Measurements from ENCODE around the gene TRPV4. TPM values are rescaled to one million over a fixed set of nuclear protein-coding genes. Genes with fewer than 3 reads are reported as not detected.

Gene TRPV4
- total RNA-seq, 8 experiments from 2014 or later, result 0.05 to 4.2 (median 0.85) TPM; not detected in 1

Other genes with a start within 250 kb of the TRPV4 start
- 10 to 100 TPM in 3 of 8 experiments, 1 to 10 TPM in 4, under 1 TPM in 1; 0.73 to 17.8 (median 8.1) TPM for gene FAM222A, start 119.6 kb downstream of the TRPV4 start, total RNA-seq
- 10 to 100 TPM; 11.7 to 36.2 (median 17.6) TPM for gene GLTP, start 47.1 kb upstream of the TRPV4 start, total RNA-seq
- gene TCHP, start 66.9 kb upstream of the TRPV4 start, total RNA-seq, result 10 to 100 TPM in 7 of 8 experiments, 1 to 10 TPM in 1; 7.5 to 23.7 (median 14.3) TPM
- 10 to 100 TPM; 15.5 to 52.4 (median 23.8) TPM for gene GIT2, start 163.0 kb upstream of the TRPV4 start, total RNA-seq
- 10 to 100 TPM; 23.2 to 41.5 (median 34.2) TPM for gene ANKRD13A, start 166.0 kb upstream of the TRPV4 start, total RNA-seq
- gene C12orf76, start 215.1 kb upstream of the TRPV4 start, total RNA-seq, result 10 to 100 TPM; 14.3 to 78.8 (median 43.8) TPM